ENCODE data around the gene TMEM201. TPM values are rescaled to one million over a fixed set of nuclear protein-coding genes. Genes with fewer than 3 reads are reported as not detected.

Gene TMEM201
- total RNA-seq, 1 donor from 2014 or later = 12.8 TPM

DNA sequence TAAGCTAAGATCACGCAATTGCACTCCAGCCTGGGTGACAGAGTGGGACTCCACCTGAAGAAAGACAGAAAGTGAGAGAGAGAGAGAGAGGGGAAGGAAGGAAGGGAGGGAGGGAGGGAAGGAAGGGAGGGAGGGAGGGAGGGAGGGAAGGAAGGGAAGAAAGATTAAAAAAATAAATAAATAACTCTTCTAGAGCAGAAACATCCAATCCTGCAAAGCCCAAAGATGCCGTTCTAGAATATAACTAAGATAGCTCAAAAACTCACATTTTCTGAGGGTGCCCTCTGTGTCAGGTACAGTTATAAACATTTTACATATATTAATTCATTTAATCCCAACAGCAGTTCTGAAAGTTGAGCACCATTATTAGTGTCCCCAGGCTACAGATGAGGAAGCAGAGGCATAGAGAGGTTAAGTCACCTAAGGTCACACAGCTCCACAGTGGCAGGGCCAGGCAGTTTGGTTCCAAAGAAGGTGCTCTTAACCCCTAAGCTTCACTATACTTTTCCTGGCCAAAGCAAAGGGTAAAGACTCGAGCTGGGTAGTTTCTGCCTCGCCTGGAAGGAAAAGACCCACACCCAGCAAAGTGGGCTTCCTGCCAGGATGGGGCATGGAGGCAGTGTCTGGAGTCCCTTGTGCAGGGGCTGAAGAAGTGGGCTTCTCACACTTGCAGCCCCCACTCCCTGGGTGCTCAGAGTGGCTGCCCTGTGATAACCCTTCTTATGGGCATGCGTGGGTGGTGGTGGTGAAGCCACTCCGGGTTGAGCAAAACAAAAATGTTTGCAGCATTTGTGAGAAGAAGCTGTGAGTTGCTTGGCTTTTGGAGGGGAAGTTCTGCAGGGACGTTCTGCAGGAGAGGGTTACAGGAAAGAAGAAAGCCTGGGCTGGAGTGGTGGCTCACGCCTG is 54.9 kb downstream of the TMEM201 start:
- no peaks in the 10 kb centered on the region for H3K36me3 ChIP-seq
- no peak overlapping the region for H3K4me3 ChIP-seq
- H3K27me3 ChIP-seq = no peaks in the 10 kb centered on the region
- no peaks in the 10 kb centered on the region for H3K9me3 ChIP-seq
- H3K27ac ChIP-seq = no peak overlapping the region
- intact Hi-C loops (cut with DNase I) = no loop called here
- TF ChIP-seq, protein P1, sequence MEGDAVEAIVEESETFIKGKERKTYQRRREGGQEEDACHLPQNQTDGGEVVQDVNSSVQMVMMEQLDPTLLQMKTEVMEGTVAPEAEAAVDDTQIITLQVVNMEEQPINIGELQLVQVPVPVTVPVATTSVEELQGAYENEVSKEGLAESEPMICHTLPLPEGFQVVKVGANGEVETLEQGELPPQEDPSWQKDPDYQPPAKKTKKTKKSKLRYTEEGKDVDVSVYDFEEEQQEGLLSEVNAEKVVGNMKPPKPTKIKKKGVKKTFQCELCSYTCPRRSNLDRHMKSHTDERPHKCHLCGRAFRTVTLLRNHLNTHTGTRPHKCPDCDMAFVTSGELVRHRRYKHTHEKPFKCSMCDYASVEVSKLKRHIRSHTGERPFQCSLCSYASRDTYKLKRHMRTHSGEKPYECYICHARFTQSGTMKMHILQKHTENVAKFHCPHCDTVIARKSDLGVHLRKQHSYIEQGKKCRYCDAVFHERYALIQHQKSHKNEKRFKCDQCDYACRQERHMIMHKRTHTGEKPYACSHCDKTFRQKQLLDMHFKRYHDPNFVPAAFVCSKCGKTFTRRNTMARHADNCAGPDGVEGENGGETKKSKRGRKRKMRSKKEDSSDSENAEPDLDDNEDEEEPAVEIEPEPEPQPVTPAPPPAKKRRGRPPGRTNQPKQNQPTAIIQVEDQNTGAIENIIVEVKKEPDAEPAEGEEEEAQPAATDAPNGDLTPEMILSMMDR (IDR thresholded peaks at IDR 0.05) = no peak
- H3K4me1 ChIP-seq = no peaks in the 10 kb centered on the region
- no peak for DNase-seq (ENCODE audit: low spot score in 2 of 2)

DNA sequence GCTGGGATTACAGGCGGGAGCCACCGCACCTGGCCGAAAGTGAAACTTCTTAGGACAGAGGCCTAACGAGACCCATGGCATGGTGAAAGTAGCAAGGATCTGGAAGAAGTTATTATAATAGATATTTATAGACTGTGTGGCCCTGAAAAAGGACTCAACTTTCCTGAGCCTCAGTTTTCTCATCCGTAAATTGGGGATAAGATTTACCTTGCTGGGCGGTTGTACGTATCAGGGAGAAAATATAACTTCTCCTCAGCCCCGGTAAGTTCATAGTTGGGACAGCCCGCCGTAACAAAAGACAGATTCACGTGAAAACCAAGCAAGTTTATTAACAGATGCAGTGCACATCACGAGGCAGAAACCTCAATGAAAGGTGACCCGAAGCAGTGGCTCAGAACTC is 57.3 kb downstream of the TMEM201 start:
- Histone ChIP-seq H3K4me1 (no peaks in the 10 kb centered on the region), H3K36me3 (no peaks in the 10 kb centered on the region), H3K4me3 (no peak overlapping the region), H3K27ac (no peak overlapping the region), H3K9me3 (no peaks in the 10 kb centered on the region), H3K27me3 (no peaks in the 10 kb centered on the region)
- no peak for DNase-seq (ENCODE audit: low spot score in 2 of 2)
- TF ChIP-seq, protein P1 (IDR thresholded peaks at IDR 0.05) = no peak
- intact Hi-C loops (cut with DNase I) = no loop called here

- Histone ChIP-seq H3K36me3 (no peaks in the 10 kb centered on the region), H3K27ac (no peak overlapping the region), H3K4me3 (no peak overlapping the region), H3K9me3 (no peaks in the 10 kb centered on the region), H3K4me1 (peaks cover 7 to 12% of the 10 kb centered on the region in 2 donors), H3K27me3 (no peaks in the 10 kb centered on the region)
- intact Hi-C loops (cut with DNase I) = no loop called here
- no peak for DNase-seq (ENCODE audit: low spot score in 2 of 2)
- TF ChIP-seq, protein P1 (IDR thresholded peaks at IDR 0.05) = no peak
Measured at GRCh38 chr1:9648171-9648570, 59.5 kb downstream of the TMEM201 start.

DNA sequence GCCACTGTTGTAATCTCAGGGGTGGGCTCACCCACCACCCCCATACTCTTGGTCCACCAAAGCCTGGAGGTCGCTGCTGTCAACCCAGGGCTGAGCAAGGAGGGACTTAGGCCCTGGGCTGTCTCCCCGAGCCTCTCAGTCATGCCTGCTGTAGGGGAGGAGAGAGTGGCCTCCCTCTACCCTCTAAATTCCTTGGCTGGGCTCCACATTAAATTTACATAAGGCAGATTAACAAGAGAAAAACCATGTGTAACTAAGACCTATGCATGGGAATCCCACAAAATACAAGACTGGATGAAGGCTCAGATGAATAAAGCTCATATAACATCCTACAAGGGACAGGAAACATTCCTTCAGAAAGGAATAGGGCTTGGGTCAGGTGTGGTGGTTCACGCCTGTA is 61.1 kb downstream of the TMEM201 start:
- Histone ChIP-seq H3K27ac (no peak overlapping the region), H3K27me3 (no peaks in the 10 kb centered on the region), H3K36me3 (no peaks in the 10 kb centered on the region), H3K9me3 (no peaks in the 10 kb centered on the region), H3K4me3 (no peak overlapping the region), H3K4me1 (peaks cover 7 to 12% of the 10 kb centered on the region in 2 donors)
- TF ChIP-seq, protein P1 (IDR thresholded peaks at IDR 0.05) = no peak
- no peak for DNase-seq (ENCODE audit: low spot score in 2 of 2)
- intact Hi-C loops (cut with DNase I) = no loop called here

DNA sequence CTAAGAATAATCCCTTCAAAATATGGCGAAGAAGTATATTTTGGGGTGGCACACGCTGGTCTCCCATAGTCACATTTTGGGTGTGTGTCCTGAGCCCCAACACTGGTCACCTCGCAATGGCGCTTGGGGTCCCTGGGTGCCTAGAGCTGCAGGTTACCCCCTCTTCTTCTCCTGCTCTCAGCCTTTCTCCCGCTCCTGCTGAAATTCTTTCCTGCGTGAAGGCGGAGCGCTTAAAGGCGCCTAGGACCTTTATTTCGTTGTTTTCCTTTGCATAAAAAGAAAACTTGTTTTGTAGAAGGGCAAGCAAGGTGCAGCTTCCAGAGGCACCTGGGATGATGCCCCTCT is 62.5 kb downstream of the TMEM201 start:
- TF ChIP-seq, protein P1 (IDR thresholded peaks at IDR 0.05) = no peak
- H3K4me1 ChIP-seq = peaks cover 7 to 12% of the 10 kb centered on the region in 2 donors
- intact Hi-C loops (cut with DNase I) = no loop called here
- H3K36me3 ChIP-seq = no peaks in the 10 kb centered on the region
- H3K27me3 ChIP-seq = no peaks in the 10 kb centered on the region
- H3K27ac ChIP-seq = no peak overlapping the region
- H3K9me3 ChIP-seq = no peaks in the 10 kb centered on the region
- DNase-seq (ENCODE audit: low spot score in 2 of 2) = no peak
- H3K4me3 ChIP-seq = peak overlapping the region; percentile 52 to 66
